GM08714 (cell line): ENCODE measurements around the gene VTI1A.
"Not testable (repeated sequence)": the region's sequence is repeated elsewhere in the genome, so short reads cannot be mapped to it uniquely, and the experiment has no call there.

ENCODE experiments used
- H3K4me3 ChIP-seq: fragments of 200-500 bp; sonication (Bioruptor generic); 2 replicates; pipeline ENCODE4 v1.5.1; 2014; ENCODE audit warnings: mild to moderate bottlenecking, low read length, inconsistent platforms
- ZNF274 ChIP-seq: IDR thresholded peaks from 2 replicates; pipeline ENCODE4 v1.6.1; 2012; ENCODE audit warnings: mild to moderate bottlenecking, low read depth, low read length

Gene VTI1A

GRCh38 chr10:112535531-112535951 is 88.5 kb downstream of the VTI1A start:
- no peak for TF ChIP-seq ZNF274
- no peak overlapping the region for H3K4me3 ChIP-seq

DNA sequence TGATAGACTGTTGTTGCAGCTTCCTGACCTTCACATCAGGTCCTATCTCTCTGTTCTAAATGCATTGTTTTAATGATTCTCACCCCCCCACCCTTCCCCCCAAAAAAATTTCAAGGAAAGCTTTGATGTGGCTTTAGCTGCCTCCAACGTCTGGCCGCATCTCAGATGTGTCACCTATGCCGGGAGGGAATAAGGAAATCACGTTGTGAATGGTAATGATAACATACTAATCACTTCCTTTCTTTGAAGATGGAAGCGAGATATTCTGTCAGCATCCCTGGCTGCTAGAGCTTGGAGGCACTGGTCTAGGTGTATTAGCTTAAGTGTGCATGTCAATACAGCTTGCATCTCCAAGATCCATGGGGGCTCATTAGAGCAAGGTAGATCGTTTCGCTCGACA is 89.6 kb downstream of the VTI1A start:
- no peak for TF ChIP-seq ZNF274
- H3K4me3 ChIP-seq: no peak overlapping the region

GRCh38 chr10:112538168-112538567 is 91.2 kb downstream of the VTI1A start:
- no peak overlapping the region for H3K4me3 ChIP-seq
- no peak for TF ChIP-seq ZNF274

DNA sequence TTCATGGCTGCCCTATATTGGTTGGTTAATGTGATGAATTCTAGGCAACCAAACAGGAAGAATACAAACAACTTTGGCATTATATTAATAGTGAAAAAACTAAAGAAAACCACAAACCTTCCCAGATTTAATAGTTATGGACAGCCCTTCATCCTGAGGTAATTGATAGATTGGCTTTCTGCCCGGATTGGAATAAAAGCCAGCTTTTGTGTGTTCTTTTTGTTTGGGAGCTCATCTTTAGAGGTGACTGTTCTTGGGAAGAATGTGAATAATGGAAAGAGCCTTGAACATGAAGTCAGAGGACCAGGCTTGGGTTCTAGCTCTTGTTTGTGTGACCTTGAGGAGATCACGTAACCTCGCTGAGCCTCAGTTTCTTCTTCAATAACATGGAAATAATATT is 92.3 kb downstream of the VTI1A start:
- no peak overlapping the region for H3K4me3 ChIP-seq
- no peak for TF ChIP-seq ZNF274

DNA sequence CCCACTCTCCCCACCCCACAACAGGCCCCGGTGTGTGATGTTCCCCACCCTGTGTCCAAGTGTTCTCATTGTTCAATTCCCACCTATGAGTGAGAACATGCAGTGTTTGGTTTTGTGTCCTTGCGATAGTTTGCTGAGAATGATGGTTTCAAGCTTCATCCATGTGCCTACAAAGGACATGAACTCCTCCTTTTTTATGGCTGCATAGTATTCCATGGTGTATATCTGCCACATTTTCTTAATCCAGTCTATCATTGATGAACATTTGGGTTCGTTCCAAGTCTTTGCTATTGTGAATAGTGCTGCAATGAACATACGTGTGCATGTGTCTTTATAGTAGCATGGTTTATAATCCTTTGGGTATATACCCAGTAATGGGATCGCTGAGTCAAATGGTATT is 95.8 kb downstream of the VTI1A start:
- not testable (repeated sequence) for H3K4me3 ChIP-seq

DNA sequence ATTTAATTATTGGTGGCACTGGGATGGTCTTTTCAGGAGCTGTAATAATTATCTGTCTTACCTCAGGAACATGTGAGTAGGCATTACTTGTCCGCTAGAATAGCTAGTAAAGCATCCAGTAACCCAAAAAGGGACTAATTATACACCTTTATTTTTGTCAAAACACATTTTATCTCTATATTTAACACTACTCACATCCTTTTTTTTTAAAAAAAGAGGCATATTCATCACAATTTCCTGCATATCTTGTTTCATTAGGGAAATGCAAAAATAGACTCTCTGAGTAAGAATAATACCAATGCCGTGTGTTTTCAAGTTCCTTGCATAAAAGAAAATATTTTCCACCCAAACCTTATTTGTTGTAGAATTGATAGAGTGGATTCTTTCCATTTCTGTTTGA is 99.5 kb downstream of the VTI1A start:
- no peak for TF ChIP-seq ZNF274

DNA sequence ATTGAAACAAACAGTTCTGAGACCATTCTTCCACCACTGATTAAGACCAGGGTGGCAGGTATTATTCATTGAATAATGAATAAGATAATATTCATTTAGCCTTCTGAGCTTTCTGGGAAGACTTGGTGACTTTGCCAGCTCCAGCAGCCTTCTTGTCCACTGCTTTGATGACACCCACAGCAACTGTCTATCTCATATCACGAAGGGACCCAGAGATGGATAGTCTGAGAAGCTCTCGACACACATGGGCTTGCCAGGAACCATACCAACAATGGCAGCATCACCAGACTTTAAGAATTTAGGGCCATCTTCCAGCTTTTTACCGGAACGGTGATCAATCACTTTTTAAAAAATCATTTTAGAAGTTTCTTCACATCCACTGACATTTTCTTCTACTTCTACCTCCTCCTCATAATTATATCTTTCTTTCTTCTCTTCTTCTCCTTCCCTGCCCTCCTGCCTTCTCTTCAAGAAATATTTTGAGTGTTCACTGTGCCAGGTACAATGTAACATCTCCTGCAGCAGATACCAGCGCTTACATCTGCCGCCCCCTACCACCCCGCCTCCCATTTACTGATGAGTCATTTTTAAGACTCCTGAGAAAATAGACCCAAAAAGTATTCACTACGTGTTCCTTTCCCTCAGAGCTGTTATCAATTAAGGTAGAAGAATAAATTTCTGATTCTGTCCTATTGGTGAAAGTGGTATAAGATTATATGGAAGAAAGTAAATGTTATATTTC is 101.7 kb downstream of the VTI1A start:
- H3K4me3 ChIP-seq: no peak overlapping the region
- TF ChIP-seq ZNF274: no peak

More for the DNA sequence above, 99.5 kb downstream of the VTI1A start:
- no peak overlapping the region for H3K4me3 ChIP-seq

GRCh38 chr10:112552593-112553110 is 105.6 kb downstream of the VTI1A start:
- no peak overlapping the region for H3K4me3 ChIP-seq
- TF ChIP-seq ZNF274: no peak

DNA sequence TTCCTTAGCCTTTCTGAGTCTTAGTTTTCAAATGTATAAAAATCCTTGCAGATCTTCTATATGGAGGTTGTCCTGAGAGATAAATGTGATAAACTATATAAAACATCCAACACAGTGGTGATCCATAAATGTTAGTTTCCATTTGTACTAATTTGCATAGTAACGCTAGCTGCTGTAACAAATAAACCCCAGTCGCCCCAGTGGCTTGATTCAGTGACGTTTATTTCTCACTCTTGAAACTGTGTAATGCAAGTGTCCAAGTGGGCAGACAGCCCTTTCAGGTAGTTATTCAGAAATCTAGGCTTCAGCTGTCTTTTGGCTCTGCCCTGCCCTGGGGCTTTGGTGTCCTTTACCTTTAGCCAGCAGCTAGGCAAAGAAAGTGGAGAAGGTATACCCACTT is 106.3 kb downstream of the VTI1A start:
- TF ChIP-seq ZNF274: no peak
- H3K4me3 ChIP-seq: no peak overlapping the region

DNA sequence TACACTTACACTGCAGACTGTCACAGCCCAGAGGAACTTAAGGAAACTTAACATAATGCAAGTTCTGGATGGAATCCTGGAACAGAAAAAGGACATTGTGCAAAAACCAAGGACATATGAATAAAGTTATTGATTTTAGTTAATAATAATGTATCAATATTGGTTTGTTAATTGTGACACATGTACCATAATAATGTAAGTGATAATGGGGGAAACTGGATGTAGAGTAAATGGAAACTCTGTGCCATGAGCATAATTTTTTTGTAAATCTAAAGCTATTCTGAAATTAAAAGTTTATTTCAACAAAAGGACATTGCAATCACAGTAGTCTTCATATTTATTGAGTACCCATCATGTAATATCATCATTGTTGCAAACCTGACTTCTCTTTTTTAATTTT is 107.2 kb downstream of the VTI1A start:
- no peak for TF ChIP-seq ZNF274
- H3K4me3 ChIP-seq: no peak overlapping the region

GRCh38 chr10:112557197-112557596 is 110.2 kb downstream of the VTI1A start:
- H3K4me3 ChIP-seq: no peak overlapping the region
- no peak for TF ChIP-seq ZNF274

DNA sequence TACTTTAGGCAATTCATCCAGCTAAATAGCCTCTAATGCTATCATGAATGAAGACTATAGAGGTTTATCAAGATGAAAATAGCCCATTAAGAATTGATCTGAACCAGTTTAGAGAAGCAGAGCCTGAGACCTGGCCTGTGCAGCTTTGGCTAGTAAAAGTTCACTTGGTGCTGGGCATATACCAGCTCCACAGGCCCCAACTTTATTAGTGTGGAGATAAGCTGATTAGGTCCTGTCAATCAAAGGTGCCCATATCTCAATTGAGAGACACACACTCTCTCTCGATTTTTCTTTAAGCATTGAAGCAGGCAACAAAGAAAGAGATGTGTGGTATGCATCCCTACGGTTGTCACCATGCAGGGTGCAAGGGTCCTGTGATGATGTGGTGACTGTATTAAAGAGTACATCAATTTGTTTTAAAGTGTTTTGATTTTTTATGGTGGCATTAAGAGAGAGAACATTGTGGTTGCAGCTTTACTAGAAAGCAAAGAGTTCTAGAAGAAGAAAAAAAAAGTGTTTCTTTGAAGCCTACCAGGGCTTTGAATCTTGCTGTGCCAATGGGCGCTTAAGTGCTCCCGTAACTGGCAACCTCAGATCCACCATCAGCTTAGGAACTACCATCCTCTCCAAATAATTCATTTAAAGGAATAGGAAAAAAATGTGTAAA is 111.6 kb downstream of the VTI1A start:
- H3K4me3 ChIP-seq: no peak overlapping the region
- no peak for TF ChIP-seq ZNF274

- no peak for TF ChIP-seq ZNF274
- no peak overlapping the region for H3K4me3 ChIP-seq
Observed at GRCh38 chr10:112559349-112559748, 112.3 kb downstream of the VTI1A start.

- TF ChIP-seq ZNF274: no peak
- H3K4me3 ChIP-seq: no peak overlapping the region
Observed at GRCh38 chr10:112562122-112562521, 115.1 kb downstream of the VTI1A start.
